Fibroblast of upper back skin (primary cell): Measurements from ENCODE around the gene DHCR7.

Experiments used
- DNase-seq: peaks from one replicate; pipeline ENCODE4 v3.0.0-alpha.2; 2013

Gene DHCR7

GRCh38 chr11:71456294-71456693 lies 8.1 kb upstream of the DHCR7 start:
- no peak for DNase-seq

GRCh38 chr11:71454470-71455113 lies 6.4 kb upstream of the DHCR7 start:
- DNase-seq, result no peak

- no peak for DNase-seq
Measured at GRCh38 chr11:71453918-71454304, 5.7 kb upstream of the DHCR7 start.

- DNase-seq, result peak; percentile 92
Measured at GRCh38 chr11:71453037-71453917, 5.1 kb upstream of the DHCR7 start, which contains the start of gene NADSYN1. NADSYN1 (plus strand) TSS chr11:71453203; CDS start chr11:71453297, 94 bp downstream.

GRCh38 chr11:71452199-71453036 lies 4.2 kb upstream of the DHCR7 start:
- no peak for DNase-seq

GRCh38 chr11:71451596-71452198 lies 3.5 kb upstream of the DHCR7 start:
- no peak for DNase-seq

- DNase-seq, result no peak
Measured at GRCh38 chr11:71450939-71451338, 2.7 kb upstream of the DHCR7 start.

- DNase-seq, result no peak
Measured at GRCh38 chr11:71450507-71450906, 2.3 kb upstream of the DHCR7 start.

- no peak for DNase-seq
Measured at GRCh38 chr11:71449596-71449995, 1.4 kb upstream of the DHCR7 start.

- no peak for DNase-seq
Measured at GRCh38 chr11:71447791-71448256, 369 bp downstream of the DHCR7 start.

- peak; percentile 32 for DNase-seq
Measured at GRCh38 chr11:71446942-71447688, 1.1 kb downstream of the DHCR7 start.

- no peak for DNase-seq
Measured at GRCh38 chr11:71446150-71446549, 2.0 kb downstream of the DHCR7 start.

- no peak for DNase-seq
Measured at GRCh38 chr11:71444811-71445210, 3.4 kb downstream of the DHCR7 start.

GRCh38 chr11:71443736-71444445 lies 4.3 kb downstream of the DHCR7 start:
- no peak for DNase-seq

GRCh38 chr11:71442880-71443279 lies 5.3 kb downstream of the DHCR7 start:
- DNase-seq, result no peak

GRCh38 chr11:71442123-71442522 lies 6.1 kb downstream of the DHCR7 start:
- DNase-seq, result no peak

GRCh38 chr11:71441251-71441650 lies 6.9 kb downstream of the DHCR7 start:
- DNase-seq, result no peak

- DNase-seq, result no peak
Measured at GRCh38 chr11:71440021-71440755, 8.0 kb downstream of the DHCR7 start.

- DNase-seq, result no peak
Measured at GRCh38 chr11:71438650-71439049, 9.5 kb downstream of the DHCR7 start.

GRCh38 chr11:71437879-71438278 lies 10.3 kb downstream of the DHCR7 start:
- no peak for DNase-seq

- DNase-seq, result no peak
Measured at GRCh38 chr11:71437399-71437798, 10.8 kb downstream of the DHCR7 start.
